Thyroid gland (tissue), 4 donors: ENCODE data around the gene C6orf47.
A peak's percentile ranks its signal among the peaks of the same experiment; 100 is the strongest.

Experiments
- CTCF ChIP-seq, 6 experiments: fragments of 200-600 bp in 3 of 6; fragments of 450-650 bp in 3 of 6; sonication (generic) in 3 of 6; IDR thresholded peaks; one replicate each; pipeline ENCODE4 v1.5.1; 2016 to 2019; ENCODE audit warnings: antibody characterized with exemption in 6 of 6, mild to moderate bottlenecking in 2 of 6, inconsistent platforms in 1 of 6, moderate library complexity in 1 of 6
- POLR2A ChIP-seq, 2 donors: fragments of 450-650 bp; IDR thresholded peaks; one replicate each; pipeline ENCODE4 v1.6.1; 2017; ENCODE audit warnings: antibody characterized with exemption in 2 of 2, mild to moderate bottlenecking in 2 of 2, moderate library complexity in 1 of 2

- TF ChIP-seq CTCF (IDR thresholded peaks at IDR 0.05) (no peak), POLR2A (IDR thresholded peaks at IDR 0.05) (peak in 1 of 2 donors; percentile 80)
Measured at GRCh38 chr6:31660381-31661261, at the start of gene C6orf47.
